Mesothelial cell of epicardium (in vitro differentiated cells): Measurements from ENCODE around the gene USP31. TPM values are rescaled to one million over a fixed set of nuclear protein-coding genes. Genes with fewer than 3 reads are reported as not detected.

ENCODE experiments used
- DNase-seq, 2 experiments: peaks; one replicate each; pipeline ENCODE4 v3.0.0; 2021; ENCODE audit warnings: low spot score in 2 of 2; ENCODE audit not compliant: unreplicated experiment in 2 of 2
- H3K27ac Mint-ChIP-seq: 2 replicates; pipeline ENCODE4 v1.8.0; 2021; ENCODE audit warnings: mixed read lengths
- H3K27me3 Mint-ChIP-seq: 2 replicates; pipeline ENCODE4 v1.8.0; 2021; ENCODE audit warnings: low read depth, mixed read lengths
- H3K36me3 Mint-ChIP-seq: 2 replicates; pipeline ENCODE4 v1.8.0; 2021; ENCODE audit warnings: mixed read lengths
- H3K4me1 Mint-ChIP-seq: 2 replicates; pipeline ENCODE4 v1.8.0; 2021; ENCODE audit warnings: mixed read lengths
- H3K4me3 Mint-ChIP-seq: 2 replicates; pipeline ENCODE4 v1.8.0; 2021; ENCODE audit warnings: mild to moderate bottlenecking, moderate library complexity, mixed read lengths
- H3K9me3 Mint-ChIP-seq: 2 replicates; pipeline ENCODE4 v1.8.0; 2021; ENCODE audit warnings: mixed read lengths
- CTCF ChIP-seq: fragments of 200-600 bp; sonication (generic); IDR thresholded peaks from one replicate; pipeline ENCODE4 v1.5.0; 2021; ENCODE audit warnings: antibody characterized with exemption; ENCODE audit not compliant: unreplicated experiment
- total RNA-seq: library from RNA; stranded (reverse); gene quantifications from 3 replicates; pipeline ENCODE4 v1.2.1, GENCODE V29; 2021

The USP31 gene
- total RNA-seq, 1 donor from 2014 or later: 13.7 TPM

GRCh38 chr16:23082161-23082788 is 67.0 kb downstream of the USP31 start:
- Mint-ChIP-seq H3K27me3 (no peaks in the 10 kb centered on the region), H3K36me3 (peaks cover 20% of the 10 kb centered on the region), H3K4me1 (peaks cover 9% of the 10 kb centered on the region), H3K9me3 (no peaks in the 10 kb centered on the region), H3K4me3 (no peak overlapping the region), H3K27ac (no peak overlapping the region)
- TF ChIP-seq CTCF: no peak
- no peak for DNase-seq

GRCh38 chr16:23081675-23082119 is 67.6 kb downstream of the USP31 start:
- no peaks in the 10 kb centered on the region for H3K9me3 Mint-ChIP-seq
- H3K36me3 Mint-ChIP-seq: peaks cover 22% of the 10 kb centered on the region
- no peaks in the 10 kb centered on the region for H3K27me3 Mint-ChIP-seq
- DNase-seq: no peak
- H3K4me1 Mint-ChIP-seq: peaks cover 9% of the 10 kb centered on the region
- TF ChIP-seq CTCF: no peak
- no peak overlapping the region for H3K4me3 Mint-ChIP-seq
- H3K27ac Mint-ChIP-seq: no peak overlapping the region

- H3K36me3 Mint-ChIP-seq: peaks cover 23% of the 10 kb centered on the region
- no peak for TF ChIP-seq CTCF
- H3K27ac Mint-ChIP-seq: no peak overlapping the region
- peaks cover 5% of the 10 kb centered on the region for H3K4me1 Mint-ChIP-seq
- DNase-seq: no peak
- no peaks in the 10 kb centered on the region for H3K27me3 Mint-ChIP-seq
- no peaks in the 10 kb centered on the region for H3K9me3 Mint-ChIP-seq
- no peak overlapping the region for H3K4me3 Mint-ChIP-seq
Measured at GRCh38 chr16:23080747-23081146, 68.5 kb downstream of the USP31 start.

- DNase-seq: no peak
- peaks cover 5% of the 10 kb centered on the region for H3K4me1 Mint-ChIP-seq
- H3K27me3 Mint-ChIP-seq: no peaks in the 10 kb centered on the region
- no peak overlapping the region for H3K4me3 Mint-ChIP-seq
- no peak for TF ChIP-seq CTCF
- H3K27ac Mint-ChIP-seq: no peak overlapping the region
- H3K36me3 Mint-ChIP-seq: peaks cover 23% of the 10 kb centered on the region
- H3K9me3 Mint-ChIP-seq: no peaks in the 10 kb centered on the region
Measured at GRCh38 chr16:23080329-23080728, 68.9 kb downstream of the USP31 start.

- Mint-ChIP-seq H3K9me3 (no peaks in the 10 kb centered on the region), H3K27me3 (no peaks in the 10 kb centered on the region), H3K4me3 (no peak overlapping the region), H3K36me3 (peaks cover 27% of the 10 kb centered on the region), H3K4me1 (peaks cover 5% of the 10 kb centered on the region), H3K27ac (no peak overlapping the region)
- TF ChIP-seq CTCF: no peak
- no peak for DNase-seq
Measured at GRCh38 chr16:23079675-23080301, 69.5 kb downstream of the USP31 start.
